T-helper 1 cell (primary cell): ENCODE data around the gene GPC3.
"Not testable (repeated sequence)": the region's sequence is repeated elsewhere in the genome, so short reads cannot be mapped to it uniquely, and the experiment has no call there.

ENCODE experiments used
- DNase-seq, 5 donors: peaks; one replicate each; pipeline ENCODE4 v3.0.0-alpha.2; 2012 to 2020

GPC3 gene

DNA sequence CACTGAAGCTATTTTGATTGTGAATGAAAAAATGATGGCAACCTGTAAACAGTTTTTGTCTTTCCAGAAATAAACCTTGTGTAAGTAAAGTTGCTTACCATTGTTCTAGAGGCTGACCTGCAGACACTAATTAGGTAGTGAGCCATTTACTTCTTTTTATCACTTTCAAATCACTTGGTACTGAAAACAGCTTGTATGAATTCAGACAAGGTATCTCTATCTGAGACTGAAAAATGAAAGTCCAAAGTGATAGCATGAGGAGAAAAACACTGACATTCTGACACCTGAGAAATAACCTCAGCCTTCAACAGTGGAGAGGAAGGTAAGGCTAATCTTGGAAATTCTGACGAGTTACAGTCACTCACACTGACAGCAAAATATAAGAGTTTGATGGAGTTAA is 238.8 kb downstream of the GPC3 start:
- DNase-seq: no peak

- DNase-seq: peak in 1 of 5 donors; percentile 6
Measured at GRCh38 chrX:133745349-133745748, 240.0 kb downstream of the GPC3 start.

GRCh38 chrX:133742602-133743305 is 242.6 kb downstream of the GPC3 start:
- DNase-seq: no peak

GRCh38 chrX:133741303-133741702 is 244.1 kb downstream of the GPC3 start:
- DNase-seq: no peak

DNA sequence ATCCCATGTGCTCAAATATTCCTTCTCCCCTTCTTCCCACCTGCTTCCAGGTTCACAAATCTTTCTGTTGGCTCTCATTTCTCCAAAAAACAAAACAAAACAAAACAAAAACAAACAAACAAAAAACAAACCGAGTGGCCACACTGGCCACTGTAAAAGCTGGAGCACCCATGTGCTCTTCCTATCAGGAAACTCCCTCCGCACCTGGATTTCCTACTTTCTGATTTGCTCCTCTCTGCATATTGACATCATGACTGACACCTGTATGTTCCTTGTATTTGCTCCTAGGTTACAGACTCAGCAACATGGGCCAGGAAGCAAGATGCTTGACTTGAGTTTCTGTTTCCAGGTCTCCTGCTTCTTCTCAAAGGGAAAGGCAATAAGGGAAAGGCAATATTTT is 258.8 kb downstream of the GPC3 start:
- DNase-seq: no peak

DNA sequence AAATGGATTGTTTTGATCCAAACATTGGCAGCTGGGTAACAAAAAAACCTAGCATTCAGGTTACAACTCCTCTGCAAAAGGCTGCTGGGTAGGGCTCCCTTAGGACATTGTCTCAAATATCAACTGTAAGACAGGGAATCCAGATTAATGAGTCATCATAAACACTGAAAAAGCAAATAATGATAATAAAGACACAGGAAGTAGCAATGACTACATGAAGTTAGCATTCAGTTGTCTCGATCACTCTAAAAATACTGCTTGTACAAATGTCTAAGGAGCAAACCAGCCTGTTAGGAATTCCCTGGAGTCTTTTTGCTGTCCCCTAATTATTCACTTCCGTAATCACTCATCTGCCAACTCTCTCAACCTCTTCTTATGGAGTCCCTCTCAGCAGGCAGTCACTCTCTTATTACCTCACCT is 259.2 kb downstream of the GPC3 start:
- DNase-seq: no peak

DNA sequence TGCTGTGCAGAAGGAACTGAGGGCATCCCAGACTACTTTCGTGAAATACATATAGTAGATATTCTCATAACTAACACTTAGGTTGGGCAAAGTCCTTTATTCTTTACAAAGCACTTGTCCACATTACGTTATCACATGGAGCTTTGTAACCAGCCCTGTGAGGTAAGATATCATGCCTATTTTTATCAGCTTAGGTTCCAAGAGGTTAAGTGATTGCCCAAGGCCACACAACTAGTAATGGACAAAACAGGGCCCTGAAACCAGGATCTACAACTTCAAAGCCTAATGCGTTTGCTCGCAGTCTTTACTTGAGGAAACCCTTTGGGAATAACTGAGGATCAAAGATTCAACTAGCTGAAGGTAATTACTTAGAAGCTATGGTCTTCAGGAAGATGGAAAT is 261.5 kb downstream of the GPC3 start:
- DNase-seq: no peak

DNA sequence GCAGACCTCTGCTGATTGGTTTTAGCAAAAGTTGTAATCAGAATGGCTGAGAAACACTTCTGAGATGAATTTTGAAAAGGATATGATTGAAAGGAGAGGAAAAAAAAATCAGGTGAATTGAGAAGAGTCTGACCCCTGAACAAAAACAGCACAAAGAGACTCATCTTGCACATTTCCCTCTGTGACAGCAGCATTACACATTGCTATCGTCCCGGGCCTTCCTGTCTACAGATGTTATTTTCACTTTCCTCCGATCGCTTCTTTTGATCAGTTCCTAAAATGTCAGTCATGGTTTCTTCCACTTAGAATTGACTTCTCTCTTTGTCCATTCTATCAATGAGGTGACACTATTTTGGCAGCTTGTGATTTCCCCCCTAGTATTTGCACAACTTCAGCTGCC is 262.6 kb downstream of the GPC3 start:
- no peak for DNase-seq

- DNase-seq: not testable (repeated sequence)
Measured at GRCh38 chrX:133720269-133720668, 265.1 kb downstream of the GPC3 start.

- no peak for DNase-seq
Measured at GRCh38 chrX:133715715-133716114, 269.7 kb downstream of the GPC3 start.

GRCh38 chrX:133709501-133709900 is 275.9 kb downstream of the GPC3 start:
- no peak for DNase-seq

DNA sequence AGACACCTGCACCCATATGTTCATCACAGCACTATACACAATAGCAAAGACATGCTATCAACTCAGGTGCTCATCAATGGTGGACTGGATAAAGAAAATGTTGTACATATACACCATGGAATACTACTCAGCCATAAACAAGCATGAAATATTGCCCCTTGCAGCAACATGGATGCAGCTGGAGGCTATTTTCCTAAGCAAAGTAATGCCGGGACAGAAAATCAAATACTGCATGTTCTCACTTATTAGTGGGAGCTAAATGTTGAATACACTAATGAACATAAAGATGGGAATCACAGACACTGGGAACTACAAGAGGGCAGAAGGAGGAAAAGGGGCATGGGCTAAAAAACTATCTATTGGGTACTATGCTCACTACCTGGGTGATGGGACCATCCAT is 278.5 kb downstream of the GPC3 start:
- DNase-seq: no peak

DNA sequence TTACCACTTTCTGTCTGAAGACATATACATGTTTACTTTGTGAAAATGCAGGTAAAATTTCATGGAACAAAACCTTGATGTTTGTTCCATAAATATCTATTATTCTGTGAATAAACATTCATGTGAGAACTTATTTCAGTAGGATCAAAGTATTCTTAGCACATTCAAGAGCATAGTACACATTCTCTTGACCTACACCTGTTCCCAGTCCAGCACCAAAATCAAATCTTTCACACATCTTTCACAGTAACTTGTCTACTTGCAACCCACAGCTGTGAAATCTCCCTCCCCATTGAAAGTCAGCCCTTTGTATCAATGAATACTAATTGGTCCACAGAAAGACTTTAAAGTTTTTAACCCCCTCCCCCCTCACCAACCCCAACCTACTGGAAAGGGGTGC is 283.2 kb downstream of the GPC3 start:
- no peak for DNase-seq

DNA sequence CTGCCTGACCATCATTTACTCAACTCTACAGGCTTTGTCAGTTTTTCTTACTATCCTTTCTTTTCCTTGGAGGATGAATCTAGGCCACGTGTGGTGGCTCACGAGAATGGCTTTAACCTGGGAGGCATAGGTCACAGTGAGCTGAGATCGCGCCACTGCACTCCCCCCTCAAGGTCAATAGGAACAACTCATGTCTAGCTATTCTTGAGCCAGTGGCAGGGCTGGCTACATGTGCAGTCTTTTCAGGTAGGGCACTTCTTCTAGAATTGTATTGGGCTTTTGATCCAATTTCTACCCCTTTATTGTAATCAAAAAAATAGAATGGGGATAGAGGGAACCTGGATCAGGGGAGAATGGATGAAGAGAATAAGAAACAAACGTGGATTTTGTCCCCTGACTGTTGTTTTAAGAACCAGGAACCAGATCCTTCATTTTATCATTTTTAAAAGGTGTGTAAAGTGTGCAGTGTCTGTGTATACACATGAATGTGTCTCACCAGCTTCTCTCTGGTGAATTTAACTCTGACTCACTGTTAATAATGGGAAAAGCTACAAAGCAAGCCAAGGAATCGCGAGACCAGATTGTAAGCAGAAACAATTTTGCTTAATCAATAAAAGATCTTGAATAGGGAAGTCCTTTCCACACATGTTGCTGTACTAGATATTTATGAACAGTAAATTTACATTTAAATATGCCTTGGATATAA is 286.2 kb downstream of the GPC3 start:
- no peak for DNase-seq

- DNase-seq: no peak
Measured at GRCh38 chrX:133698298-133698697, 287.1 kb downstream of the GPC3 start.

GRCh38 chrX:133697656-133698055 is 287.7 kb downstream of the GPC3 start:
- no peak for DNase-seq

DNA sequence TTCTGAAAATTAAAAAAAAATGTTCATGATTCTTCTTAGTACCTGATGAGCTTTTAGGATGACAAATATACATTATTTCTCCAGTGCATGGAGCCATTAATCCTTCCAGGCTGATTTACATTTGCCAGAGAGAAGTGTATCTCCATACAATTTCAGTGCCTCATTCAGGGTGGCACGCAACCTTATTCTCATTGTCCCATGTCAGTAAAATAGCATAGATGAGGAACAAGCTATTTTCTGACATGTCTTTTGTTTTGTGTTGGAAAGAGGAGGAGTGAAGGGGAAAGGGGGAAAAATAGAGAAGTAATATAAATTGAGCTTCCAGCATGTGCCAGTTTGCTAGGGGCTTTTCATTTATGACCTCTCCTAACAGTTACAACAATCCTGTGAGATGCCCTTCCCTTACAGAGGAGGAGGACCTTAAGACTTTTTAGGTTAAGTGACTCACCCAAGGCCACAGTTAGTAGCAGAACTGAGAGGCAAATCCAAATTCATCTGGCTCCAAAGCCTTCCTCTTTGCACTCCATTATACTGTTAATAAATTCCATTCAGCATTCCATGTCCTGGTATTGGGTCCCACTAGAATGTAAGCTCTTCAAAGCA is 295.3 kb downstream of the GPC3 start:
- no peak for DNase-seq

DNA sequence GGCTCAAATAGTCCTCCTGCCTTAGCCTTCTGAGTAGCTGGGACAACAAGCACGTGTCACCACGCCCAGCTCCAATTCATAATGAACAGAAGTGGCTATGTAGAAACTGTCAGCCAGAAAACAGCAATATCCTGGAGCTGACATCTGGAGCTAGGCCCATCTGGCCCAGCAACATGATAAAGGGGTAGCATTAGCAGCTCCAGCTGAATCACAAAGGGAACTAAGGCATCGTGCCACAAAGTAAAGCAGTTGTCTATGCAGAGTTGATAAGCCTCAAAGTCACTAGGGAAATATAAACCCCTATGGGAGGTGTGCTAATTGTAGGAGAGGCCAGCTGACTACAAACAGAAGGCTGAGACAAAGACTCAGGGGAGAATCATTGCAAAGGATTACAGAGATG is 299.6 kb downstream of the GPC3 start:
- DNase-seq: no peak

- no peak for DNase-seq
Measured at GRCh38 chrX:133681897-133682296, 303.5 kb downstream of the GPC3 start.

GRCh38 chrX:133681421-133681820 is 304.0 kb downstream of the GPC3 start:
- peak in 1 of 5 donors; percentile 2 for DNase-seq

DNA sequence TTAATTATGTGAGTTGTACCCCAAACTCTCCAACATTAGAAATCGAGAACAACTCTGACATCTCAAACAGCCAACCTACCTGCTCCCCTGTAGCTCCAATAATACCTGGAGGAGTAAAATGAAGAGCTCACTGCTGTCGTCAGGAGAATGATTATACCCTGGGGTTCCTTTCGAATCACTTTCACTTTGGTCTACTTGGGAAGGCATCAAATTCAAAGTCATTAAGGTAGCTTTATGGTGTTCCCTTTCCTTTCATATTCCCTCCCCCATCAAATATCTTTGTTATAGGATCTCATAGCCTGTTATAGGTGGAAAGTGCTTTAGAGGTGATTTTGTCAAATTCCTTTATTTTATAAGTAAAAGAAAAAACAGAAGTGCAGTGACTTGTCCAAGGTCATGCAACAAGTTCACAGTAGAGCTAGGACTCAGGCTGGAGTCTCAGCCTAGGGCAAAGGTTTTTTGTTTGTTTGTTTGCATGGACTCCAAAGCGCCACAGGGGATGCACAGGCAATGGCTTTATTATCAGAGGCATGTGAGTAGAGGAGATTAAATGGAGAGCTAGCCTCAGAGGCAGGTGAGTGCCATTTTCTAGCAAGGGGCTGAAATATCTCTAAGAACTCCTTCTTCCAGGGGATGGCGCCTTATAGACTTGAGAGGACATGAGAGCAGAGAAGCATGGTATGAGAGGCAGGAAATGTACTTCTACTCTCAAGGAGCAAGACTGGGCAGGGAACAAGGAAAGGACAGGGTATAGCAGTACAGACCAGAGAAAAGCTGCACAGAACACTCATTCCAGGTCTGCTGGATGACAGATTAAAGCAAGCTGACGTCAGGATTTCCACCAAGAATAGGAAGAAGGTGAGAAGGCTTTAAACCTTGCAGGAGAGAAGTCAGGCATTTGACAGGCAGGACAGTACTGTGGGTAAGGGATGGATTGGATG is 308.0 kb downstream of the GPC3 start:
- no peak for DNase-seq

- DNase-seq: no peak
Measured at GRCh38 chrX:133676344-133677122, 308.9 kb downstream of the GPC3 start.
